K562 (cell line): ENCODE data around the gene IDUA. TPM values are rescaled to one million over a fixed set of nuclear protein-coding genes. Genes with fewer than 3 reads are reported as not detected.

ENCODE experiments used
- ATAC-seq: fragments of 200-7000 bp; cut with Tn5 transposase; 3 replicates; pipeline ENCODE4 v1.9.1; 2020; ENCODE audit warnings: moderate library complexity
- BruUV-seq: library from RNA; stranded (reverse); fragments of 400-500 nt; replicated peaks from 2 replicates; lab custom pipeline; 2021; lab: Mats Ljungman, UMichigan
- CTCF ChIA-PET: fragments of 300-600 bp; formaldehyde crosslinking; extraction: SDS; loops from one replicate; lab custom pipeline; 2021; ENCODE audit warnings: low intra/inter-chr PET ratio; lab: Yijun Ruan, JAX
- POLR2A ChIA-PET: fragments of 300-600, 350-650 bp; sonication (Branson Sonifier 250); formaldehyde crosslinking; extraction: SDS; loops from one replicate; lab custom pipeline; 2021; ENCODE audit warnings: antibody characterized with exemption, inconsistent platforms; lab: Yijun Ruan, JAX
- DNase-seq, 4 experiments: peaks; one replicate each; pipeline versions ENCODE4 v3.0.0 to v3.0.0-alpha.2; 2011 to 2018; ENCODE audit warnings: low spot score in 3 of 4, mixed read lengths in 3 of 4; ENCODE audit errors: extremely low read depth in 1 of 4
- FAIRE-seq: peaks from 2 replicates; lab custom pipeline; 2011; peaks lifted over from hg19 to GRCh38; lab: Jason Lieb, UNC
- H2AFZ ChIP-seq: 2 replicates; pipeline ENCODE4 v1.6.0; 2011; ENCODE audit warnings: low read depth, low read length, control low read depth, inconsistent platforms
- H3K27ac ChIP-seq: fragments of 200-600 bp; 3 replicates; pipeline ENCODE4 v1.8.0; 2011; ENCODE audit warnings: low read depth, mild to moderate bottlenecking, control low read depth, inconsistent platforms, low read length, moderate library complexity, mixed read lengths; ENCODE audit errors: extremely low read depth
- H3K27me3 ChIP-seq, 2 experiments: fragments of 300-600 bp in 1 of 2; 2 replicates in 1 of 2; 3 replicates in 1 of 2; pipeline versions ENCODE4 v1.6.0 to v1.8.0; 2011; ENCODE audit warnings: inconsistent platforms in 2 of 2, low read length in 2 of 2, mild to moderate bottlenecking in 1 of 2, mixed read lengths in 1 of 2, moderate library complexity in 1 of 2; ENCODE audit not compliant: control insufficient read depth in 2 of 2, insufficient read depth in 2 of 2
- H3K36me3 ChIP-seq: fragments of 300-600 bp; 3 replicates; pipeline ENCODE4 v1.8.0; 2011; ENCODE audit warnings: mild to moderate bottlenecking, low read length, inconsistent platforms; ENCODE audit not compliant: control insufficient read depth, insufficient read depth
- H3K4me1 ChIP-seq, 2 experiments: fragments of 200-600 bp in 1 of 2; replicated peaks in 1 of 2; 2 replicates in 1 of 2; 3 replicates in 1 of 2; pipeline versions ENCODE4 v1.5.1 to v1.8.0; 2011; ENCODE audit warnings: inconsistent platforms in 2 of 2, low read length in 2 of 2, mild to moderate bottlenecking in 1 of 2, mixed read lengths in 1 of 2, moderate library complexity in 1 of 2; ENCODE audit not compliant: control insufficient read depth in 2 of 2, insufficient read depth in 2 of 2
- H3K4me2 ChIP-seq: 2 replicates; pipeline ENCODE4 v1.6.1; 2011; ENCODE audit warnings: low read length, control low read depth, inconsistent platforms, mixed read lengths; ENCODE audit not compliant: insufficient read depth
- H3K4me3 ChIP-seq: fragments of 200-600 bp; sonication (generic), shearing (Covaris generic); 2 replicates; pipeline ENCODE4 v1.5.1; 2016; ENCODE audit warnings: control low read depth, inconsistent platforms
- H3K79me2 ChIP-seq: fragments of 200-600 bp; 3 replicates; pipeline ENCODE4 v1.8.0; 2011; ENCODE audit warnings: low read length, inconsistent platforms; ENCODE audit not compliant: control insufficient read depth, insufficient read depth
- H3K9ac ChIP-seq, 2 experiments: 2 replicates each; pipeline versions ENCODE4 v1.6.0 to v1.6.1; 2011; ENCODE audit warnings: low read depth in 2 of 2, low read length in 2 of 2, control low read depth in 1 of 2, inconsistent platforms in 1 of 2, mild to moderate bottlenecking in 1 of 2, mixed read lengths in 1 of 2; ENCODE audit not compliant: insufficient read depth in 1 of 2
- H3K9me1 ChIP-seq: one replicate; pipeline ENCODE4 v1.6.0; 2011; ENCODE audit warnings: inconsistent platforms, mild to moderate bottlenecking, low read length, moderate library complexity; ENCODE audit not compliant: control insufficient read depth, insufficient read depth
- H3K9me3 ChIP-seq: replicated peaks from 2 replicates; pipeline ENCODE4 v1.5.1; 2011; ENCODE audit warnings: low read depth, low read length, inconsistent platforms; ENCODE audit not compliant: control insufficient read depth, insufficient read depth
- H4K20me1 ChIP-seq: replicated peaks from 2 replicates; pipeline ENCODE4 v1.6.1; 2011; ENCODE audit warnings: low read length, inconsistent platforms, mixed read lengths; ENCODE audit not compliant: control insufficient read depth, insufficient read depth
- GATAD2B ChIP-seq: fragments of 450-650 bp; IDR thresholded peaks from 2 replicates; pipeline ENCODE4 v1.6.1; 2017; ENCODE audit warnings: mild to moderate bottlenecking, borderline replicate concordance
- LCOR ChIP-seq: sonication (generic); formaldehyde crosslinking; IDR thresholded peaks from 2 replicates; pipeline ENCODE4 v1.8.0; 2022; ENCODE audit warnings: mild to moderate bottlenecking, missing genetic modification reagents
- ZBTB7A ChIP-seq: IDR thresholded peaks from 2 replicates; pipeline ENCODE4 v1.6.1; 2011; ENCODE audit warnings: low read depth, mild to moderate bottlenecking, low read length, moderate library complexity, borderline replicate concordance; ENCODE audit not compliant: control insufficient read depth
- ZFP36 ChIP-seq: fragments of 150-350 bp; IDR thresholded peaks from 2 replicates; pipeline ENCODE4 v1.6.1; 2018; ENCODE audit warnings: low read length, low read depth; ENCODE audit not compliant: partially characterized antibody
- ZNF175 ChIP-seq: fragments of 200-800 bp; sonication (Bioruptor generic); IDR thresholded peaks from 2 replicates; pipeline ENCODE4 v1.6.1; 2016; ENCODE audit warnings: low read depth, mild to moderate bottlenecking, missing genetic modification characterization, missing compliant biosample characterization
- ZNF24 ChIP-seq: fragments of 450-650 bp; IDR thresholded peaks from 2 replicates; pipeline ENCODE4 v1.6.1; 2016
- ZNF3 ChIP-seq: fragments of 250-450 bp; sonication (Bioruptor Pico); IDR thresholded peaks from 2 replicates; pipeline ENCODE4 v1.5.0; 2021; ENCODE audit warnings: mild to moderate bottlenecking, moderate library complexity
- WGBS: fragments of 100-300 bp; shearing (Covaris generic); methylation state at CpG from one replicate; pipeline ENCODE4 v1.1.6; 2016; ENCODE audit warnings: low coverage, mixed read lengths; ENCODE audit not compliant: insufficient coverage; ENCODE audit errors: missing lambda C conversion rate; 5-methylcytosine and 5-hydroxymethylcytosine counted together
- in situ Hi-C: fragments of 300-500 bp; cut with MboI; formaldehyde crosslinking; loops from 4 replicates; pipeline ENCODE4 v1.15.0; 2018; ENCODE audit warnings: inconsistent platforms, mixed read lengths
- intact Hi-C: fragments of 100-400 bp; cut with micrococcal nuclease; formaldehyde crosslinking; loops from 2 replicates; pipeline ENCODE4 v1.14.2; 2022
- polyA plus RNA-seq, 8 experiments: library from polyadenylated mRNA; depleted of rRNA in 4 of 8; stranded (reverse) in 5 of 8; unstranded in 3 of 8; fragments of >200 nt; fragmentation: Nextera tagmentation in 2 of 8; fragmentation: Illumina TruSeq in 1 of 8; extraction: Ambion mirVana in 2 of 8; extraction: Trizol in 1 of 8; gene quantifications; 2 replicates each; pipeline versions ENCODE4 v1.2.1 to v1.2.3, GENCODE V29; 2011 to 2014; ENCODE audit warnings: inconsistent platforms in 1 of 8, missing spikeins in 1 of 8
- total RNA-seq, 7 experiments: library from RNA; depleted of rRNA in 6 of 7; stranded (reverse); fragments of >200 nt in 6 of 7; fragmentation: Illumina TruSeq in 2 of 7; extraction: Trizol in 2 of 7; gene quantifications; 2 replicates each; pipeline versions ENCODE4 v1.2.1 to v1.2.3, GENCODE V29; 2011 to 2021; ENCODE audit warnings: low replicate concordance in 1 of 7
- TF ChIP-seq, protein P1 (sequence below): IDR thresholded peaks from 2 replicates; pipeline ENCODE4 v1.6.1; 2016; ENCODE audit warnings: missing genetic modification characterization, missing compliant biosample characterization

IDUA gene
- total and polyA plus RNA-seq, 9 of the 15 experiments (the other 6 are each of a cell fraction or from before 2014, with no cell fraction given): 0.04 to 16.1 (median 1.2) TPM

DNA sequence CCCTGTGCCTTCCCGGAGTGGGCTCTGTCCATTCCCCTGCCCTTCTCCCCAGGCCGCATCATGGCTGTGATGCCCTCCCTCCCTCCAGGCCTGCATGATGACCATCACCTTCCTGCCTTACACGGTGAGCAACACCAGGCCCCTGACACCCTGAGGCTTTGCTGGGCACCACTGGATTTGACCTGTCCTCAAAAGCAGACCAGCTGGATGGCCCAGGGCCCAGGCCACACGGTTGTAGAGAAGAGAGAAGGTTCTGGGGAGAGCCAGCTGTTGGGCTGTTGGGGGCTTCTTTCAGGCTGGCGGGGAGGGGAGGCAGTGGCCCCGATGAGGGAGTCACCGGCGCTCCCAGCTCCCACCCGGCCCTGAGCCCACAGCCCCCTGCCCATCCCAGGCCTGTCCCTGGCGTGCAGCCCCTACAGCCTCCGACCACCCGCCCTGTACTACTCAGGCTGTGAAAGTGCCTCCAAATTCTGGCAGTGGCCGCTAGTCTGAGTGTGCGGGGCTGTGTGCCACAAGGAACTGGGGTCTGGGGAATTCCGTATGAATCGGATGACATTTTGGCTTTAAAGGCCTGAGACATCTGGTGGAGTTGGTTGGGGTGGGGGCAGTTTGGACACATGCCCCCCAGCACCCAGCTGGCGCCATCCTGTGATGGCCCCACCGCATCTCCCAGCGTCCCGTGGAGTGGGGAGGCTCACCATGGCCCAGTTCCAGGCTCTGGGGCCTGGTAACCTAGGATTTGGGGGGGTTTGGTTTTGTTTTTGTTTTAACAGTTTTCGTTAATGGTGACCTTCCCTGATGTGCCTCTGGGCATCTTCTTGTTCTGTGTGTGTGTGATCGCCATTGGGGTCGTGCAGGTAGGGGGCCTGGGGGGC is 35.0 kb upstream of the IDUA start:
- no peak overlapping the region for H3K4me2 ChIP-seq
- H3K36me3 ChIP-seq: no peaks in the 10 kb centered on the region
- FAIRE-seq: no peak
- POLR2A ChIA-PET: no interaction called here
- H4K20me1 ChIP-seq: no peaks in the 10 kb centered on the region
- ATAC-seq: no peak
- no peaks in the 10 kb centered on the region for H3K27me3 ChIP-seq
- no peaks in the 10 kb centered on the region for H3K9me3 ChIP-seq
- H3K4me1 ChIP-seq: peaks cover 0 to 44% of the 10 kb centered on the region in 2 experiments; a peak in 2 of 5 replicates
- in situ Hi-C loops (no loop called here), intact Hi-C loops (no loop called here)
- H3K9me1 ChIP-seq: no peaks in the 10 kb centered on the region
- H3K9ac ChIP-seq: peak overlapping the region in 1 of 2 experiments; percentile 37; a peak in 1 of 4 replicates
- BruUV-seq: no TSS peak
- DNase-seq: no peak
- no peaks in the 10 kb centered on the region for H3K79me2 ChIP-seq
- TF ChIP-seq, protein P1, sequence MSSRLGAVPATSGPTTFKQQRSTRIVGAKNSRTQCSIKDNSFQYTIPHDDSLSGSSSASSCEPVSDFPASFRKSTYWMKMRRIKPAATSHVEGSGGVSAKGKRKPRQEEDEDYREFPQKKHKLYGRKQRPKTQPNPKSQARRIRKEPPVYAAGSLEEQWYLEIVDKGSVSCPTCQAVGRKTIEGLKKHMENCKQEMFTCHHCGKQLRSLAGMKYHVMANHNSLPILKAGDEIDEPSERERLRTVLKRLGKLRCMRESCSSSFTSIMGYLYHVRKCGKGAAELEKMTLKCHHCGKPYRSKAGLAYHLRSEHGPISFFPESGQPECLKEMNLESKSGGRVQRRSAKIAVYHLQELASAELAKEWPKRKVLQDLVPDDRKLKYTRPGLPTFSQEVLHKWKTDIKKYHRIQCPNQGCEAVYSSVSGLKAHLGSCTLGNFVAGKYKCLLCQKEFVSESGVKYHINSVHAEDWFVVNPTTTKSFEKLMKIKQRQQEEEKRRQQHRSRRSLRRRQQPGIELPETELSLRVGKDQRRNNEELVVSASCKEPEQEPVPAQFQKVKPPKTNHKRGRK: no peak
- TF ChIP-seq ZNF3 (CRISPR knock-in tag) (no peak), ZFP36 (no peak), LCOR (CRISPR knock-in tag) (no peak), ZNF175 (no peak), ZBTB7A (no peak), ZNF24 (no peak), GATAD2B (no peak)
- 78% methylated on average over 13 of the region's 23 CpGs for WGBS
- CTCF ChIA-PET: no interaction called here
- no peak overlapping the region for H3K4me3 ChIP-seq
- H2AFZ ChIP-seq: no peak overlapping the region
- H3K27ac ChIP-seq: no peak overlapping the region
